Ovary (tissue), 3 donors: ENCODE measurements around the gene IMMP2L.

ENCODE experiments used
- EP300 ChIP-seq: sonication (generic); formaldehyde crosslinking; IDR thresholded peaks from one replicate; pipeline ENCODE4 v1.6.1; 2017; ENCODE audit warnings: antibody characterized with exemption
- POLR2A ChIP-seq: fragments of 450-650 bp; IDR thresholded peaks from one replicate; pipeline ENCODE4 v1.6.1; 2017; ENCODE audit warnings: antibody characterized with exemption, mild to moderate bottlenecking, moderate library complexity
- TF ChIP-seq, protein P1 (sequence below), 3 donors: fragments of 450-650 bp in 2 of 3; fragments of 200-600 bp in 1 of 3; IDR thresholded peaks; one replicate each; pipeline versions ENCODE4 v1.5.1 to v1.8.0; 2016 to 2022; ENCODE audit warnings: antibody characterized with exemption in 3 of 3, mild to moderate bottlenecking in 1 of 3
- donor health status: DM: no; HTN: no; CAD: no.

- TF ChIP-seq, protein P1, sequence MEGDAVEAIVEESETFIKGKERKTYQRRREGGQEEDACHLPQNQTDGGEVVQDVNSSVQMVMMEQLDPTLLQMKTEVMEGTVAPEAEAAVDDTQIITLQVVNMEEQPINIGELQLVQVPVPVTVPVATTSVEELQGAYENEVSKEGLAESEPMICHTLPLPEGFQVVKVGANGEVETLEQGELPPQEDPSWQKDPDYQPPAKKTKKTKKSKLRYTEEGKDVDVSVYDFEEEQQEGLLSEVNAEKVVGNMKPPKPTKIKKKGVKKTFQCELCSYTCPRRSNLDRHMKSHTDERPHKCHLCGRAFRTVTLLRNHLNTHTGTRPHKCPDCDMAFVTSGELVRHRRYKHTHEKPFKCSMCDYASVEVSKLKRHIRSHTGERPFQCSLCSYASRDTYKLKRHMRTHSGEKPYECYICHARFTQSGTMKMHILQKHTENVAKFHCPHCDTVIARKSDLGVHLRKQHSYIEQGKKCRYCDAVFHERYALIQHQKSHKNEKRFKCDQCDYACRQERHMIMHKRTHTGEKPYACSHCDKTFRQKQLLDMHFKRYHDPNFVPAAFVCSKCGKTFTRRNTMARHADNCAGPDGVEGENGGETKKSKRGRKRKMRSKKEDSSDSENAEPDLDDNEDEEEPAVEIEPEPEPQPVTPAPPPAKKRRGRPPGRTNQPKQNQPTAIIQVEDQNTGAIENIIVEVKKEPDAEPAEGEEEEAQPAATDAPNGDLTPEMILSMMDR (IDR thresholded peaks at IDR 0.05), result no peak
- no peak for TF ChIP-seq EP300
- no peak for TF ChIP-seq POLR2A
These were observed 128.9 kb downstream of the IMMP2L start for GRCh38 chr7:111433426-111433825.
